Posterior vena cava (tissue), 2 donors: ENCODE data around the gene AP4E1. TPM values are rescaled to one million over a fixed set of nuclear protein-coding genes. Genes with fewer than 3 reads are reported as not detected.
"Not testable (repeated sequence)": the region's sequence is repeated elsewhere in the genome, so short reads cannot be mapped to it uniquely, and the experiment has no call there.

Experiments
- DNase-seq: peaks from one replicate; pipeline ENCODE4 v3.0.0-alpha.2; 2020; ENCODE audit warnings: low spot score
- intact Hi-C, 2 donors: fragments of 100-400 bp; cut with DNase I; formaldehyde crosslinking; loops; one replicate each; pipeline versions ENCODE4 v1.14.1 to v1.14.2; 2022 to 2023
- total RNA-seq, 2 donors: library from RNA; stranded (reverse); fragmentation: NEBNext Ultra II Directional; extraction: Animal tissue kit (Norgen Biotek cat#: 25700); gene quantifications; one replicate each; pipeline ENCODE4 v1.2.1, GENCODE V29; 2021
- donor health status: DM: yes; HTN: yes; CAD: no.
- donor health status: DM: yes; HTN: yes; CAD: no.

The AP4E1 gene
- total RNA-seq, 2 donors from 2014 or later, result 11.5 to 18.6 TPM

- intact Hi-C loops, result no loop called here
- DNase-seq, result no peak
Observed at GRCh38 chr15:50930792-50931191, 22.3 kb downstream of the AP4E1 start.

GRCh38 chr15:50933341-50933740 lies 24.9 kb downstream of the AP4E1 start:
- no peak for DNase-seq
- intact Hi-C loops, result no loop called here

- intact Hi-C loops, result no loop called here
- no peak for DNase-seq
Observed at GRCh38 chr15:50938525-50938924, 30.0 kb downstream of the AP4E1 start.

DNA sequence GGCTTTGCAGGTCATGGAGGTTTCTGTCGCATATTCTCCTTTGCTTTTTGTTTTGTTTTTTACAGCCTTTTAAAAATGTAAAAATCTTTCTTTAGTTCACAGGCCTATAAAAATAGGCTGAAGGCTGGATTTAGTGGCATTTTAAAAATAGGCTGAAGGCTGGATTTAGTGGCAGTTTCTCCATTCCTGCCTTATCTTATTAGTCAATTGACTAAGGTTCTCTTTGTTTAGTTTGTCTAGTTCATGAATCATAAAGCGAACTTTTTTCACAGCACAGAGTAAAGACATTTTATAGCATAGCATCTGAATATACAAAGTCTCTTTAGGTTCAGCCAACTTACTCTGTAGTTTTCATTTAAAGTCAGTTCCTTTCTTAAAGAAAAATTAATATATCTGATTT lies 31.4 kb downstream of the AP4E1 start:
- intact Hi-C loops, result no loop called here
- no peak for DNase-seq

GRCh38 chr15:50940506-50940905 lies 32.0 kb downstream of the AP4E1 start:
- intact Hi-C loops, result no loop called here
- no peak for DNase-seq

DNA sequence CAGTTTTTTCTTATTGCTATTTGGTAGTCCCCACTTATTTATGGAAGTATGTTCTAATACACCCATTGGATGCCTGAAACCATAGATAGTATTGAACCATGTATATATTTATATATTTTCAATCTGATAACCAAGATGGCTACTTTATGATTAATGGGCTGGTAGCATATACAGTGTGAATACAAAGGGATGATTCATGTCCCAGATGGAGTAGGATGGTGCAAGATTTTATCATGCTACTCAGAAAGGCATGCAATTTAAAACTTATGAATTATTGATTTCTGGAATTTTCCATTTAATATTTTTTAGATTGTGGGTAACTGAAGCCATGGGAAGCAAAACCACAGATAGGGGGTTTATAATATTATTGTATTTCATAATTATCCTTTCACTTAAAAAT lies 35.2 kb downstream of the AP4E1 start:
- intact Hi-C loops, result no loop called here
- DNase-seq, result no peak

DNA sequence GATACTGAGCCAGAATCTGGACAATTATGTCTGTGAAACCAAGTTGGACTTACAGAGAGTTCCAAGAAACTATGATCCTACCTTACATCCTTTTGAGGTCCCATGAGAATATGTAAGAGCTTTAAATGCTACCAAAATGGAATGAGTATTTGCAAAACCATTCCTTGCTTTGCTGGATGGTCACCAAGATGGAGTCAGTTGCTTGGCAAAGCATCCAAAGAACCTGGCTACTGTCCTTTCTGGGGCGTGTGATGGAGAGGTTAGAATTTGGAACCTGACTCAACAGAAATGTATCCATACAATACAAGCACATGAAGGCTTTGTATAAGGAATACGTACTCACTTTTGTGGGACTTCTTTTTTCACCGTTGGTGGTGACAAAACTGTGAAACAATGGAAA lies 36.2 kb downstream of the AP4E1 start:
- intact Hi-C loops, result no loop called here

GRCh38 chr15:50945725-50946124 lies 37.2 kb downstream of the AP4E1 start:
- intact Hi-C loops, result no loop called here
- DNase-seq, result no peak

More for the DNA sequence above, 36.2 kb downstream of the AP4E1 start:
- no peak for DNase-seq

DNA sequence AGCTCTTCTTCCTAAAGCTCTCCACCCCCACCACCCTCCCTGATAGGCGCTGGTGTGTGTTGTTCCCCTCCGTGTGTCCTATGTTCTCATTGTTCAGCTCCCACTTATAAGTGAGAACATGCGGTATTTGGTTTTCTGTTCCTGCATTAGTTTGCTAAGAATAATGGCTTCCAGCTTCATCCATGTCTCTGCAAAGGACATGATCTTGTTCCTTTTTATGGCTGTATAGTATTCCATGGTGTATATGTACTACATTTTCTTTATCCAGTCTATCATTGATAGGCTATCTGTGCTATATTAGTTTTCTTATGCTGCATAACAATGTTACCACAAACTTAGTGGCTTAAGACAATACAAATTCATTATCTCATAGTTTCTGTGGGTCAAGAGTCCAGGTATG lies 42.3 kb downstream of the AP4E1 start:
- not testable (repeated sequence) for DNase-seq

GRCh38 chr15:50953302-50953701 lies 44.8 kb downstream of the AP4E1 start:
- no peak for DNase-seq
- intact Hi-C loops, result no loop called here

More for the DNA sequence above, 42.3 kb downstream of the AP4E1 start:
- intact Hi-C loops, result not testable (repeated sequence)

- intact Hi-C loops, result not testable (repeated sequence)
Observed at GRCh38 chr15:50954837-50955236, 46.4 kb downstream of the AP4E1 start.

GRCh38 chr15:50959717-50960116 lies 51.2 kb downstream of the AP4E1 start:
- intact Hi-C loops, result no loop called here
- DNase-seq, result no peak

More at GRCh38 chr15:50954837-50955236, 46.4 kb downstream of the AP4E1 start:
- not testable (repeated sequence) for DNase-seq

DNA sequence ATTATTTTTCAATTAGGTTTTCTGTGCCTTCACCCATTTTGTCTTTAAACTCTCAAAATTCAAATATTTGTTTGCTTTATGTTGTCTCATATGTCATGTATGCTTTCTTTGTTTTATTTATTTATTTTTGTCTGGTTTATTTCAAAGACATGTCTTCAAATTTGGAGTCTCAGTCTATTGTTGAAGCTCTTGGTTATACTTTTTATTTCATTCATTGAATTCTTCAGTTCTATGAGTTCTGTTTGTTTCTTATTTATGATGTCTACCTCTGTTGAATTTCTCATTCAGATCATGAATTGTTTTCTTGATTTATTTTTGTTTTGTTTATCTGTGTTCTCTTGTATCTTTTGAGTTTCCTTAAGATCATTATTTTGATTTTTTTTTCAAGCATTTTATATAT lies 55.6 kb downstream of the AP4E1 start:
- intact Hi-C loops, result no loop called here
- no peak for DNase-seq

- intact Hi-C loops, result no loop called here
- no peak for DNase-seq
Observed at GRCh38 chr15:50968353-50968752, 59.9 kb downstream of the AP4E1 start.

GRCh38 chr15:50970524-50970923 lies 62.0 kb downstream of the AP4E1 start:
- no peak for DNase-seq
- intact Hi-C loops, result no loop called here

DNA sequence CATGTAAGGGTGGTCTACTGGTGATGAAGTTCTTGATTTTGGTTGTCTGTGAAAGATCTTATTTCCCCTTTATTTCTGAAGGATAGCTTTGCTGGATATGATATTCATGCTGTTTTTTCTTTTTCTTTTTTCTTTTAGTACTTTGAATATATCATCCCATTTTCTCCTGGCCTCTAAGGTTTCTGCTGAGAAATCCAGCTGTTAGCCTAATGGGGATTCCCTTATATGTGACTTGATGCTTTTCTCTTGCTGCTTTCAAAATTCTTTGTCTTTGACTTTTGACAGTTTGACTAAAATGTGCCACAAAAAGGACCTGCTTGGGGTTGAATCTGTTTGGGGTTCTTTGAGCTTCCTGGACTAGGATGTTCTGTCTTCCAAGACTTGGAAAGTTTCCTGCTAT lies 62.6 kb downstream of the AP4E1 start:
- intact Hi-C loops, result no loop called here
- no peak for DNase-seq

DNA sequence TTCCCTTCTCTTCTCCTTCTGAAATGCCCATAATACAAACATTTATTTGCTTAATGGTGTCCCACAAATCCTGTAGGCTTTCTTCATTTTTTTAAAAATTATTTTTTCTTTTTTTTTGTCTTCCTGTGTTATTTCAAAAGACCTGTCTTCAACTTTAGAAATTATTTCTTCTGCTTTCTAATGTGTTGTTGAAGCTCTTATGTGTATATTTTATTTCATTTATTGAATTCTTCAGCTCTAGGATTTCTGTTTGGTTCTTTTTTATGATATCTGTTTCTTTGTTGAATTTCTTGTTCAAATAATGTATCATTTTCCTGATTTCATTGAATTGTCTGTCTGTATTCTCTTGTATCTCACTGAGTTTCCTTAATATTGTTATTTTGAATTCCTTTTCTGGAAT lies 63.1 kb downstream of the AP4E1 start:
- intact Hi-C loops, result no loop called here
- no peak for DNase-seq

- DNase-seq, result no peak
- intact Hi-C loops, result no loop called here
Observed at GRCh38 chr15:50973605-50974004, 65.1 kb downstream of the AP4E1 start.

DNA sequence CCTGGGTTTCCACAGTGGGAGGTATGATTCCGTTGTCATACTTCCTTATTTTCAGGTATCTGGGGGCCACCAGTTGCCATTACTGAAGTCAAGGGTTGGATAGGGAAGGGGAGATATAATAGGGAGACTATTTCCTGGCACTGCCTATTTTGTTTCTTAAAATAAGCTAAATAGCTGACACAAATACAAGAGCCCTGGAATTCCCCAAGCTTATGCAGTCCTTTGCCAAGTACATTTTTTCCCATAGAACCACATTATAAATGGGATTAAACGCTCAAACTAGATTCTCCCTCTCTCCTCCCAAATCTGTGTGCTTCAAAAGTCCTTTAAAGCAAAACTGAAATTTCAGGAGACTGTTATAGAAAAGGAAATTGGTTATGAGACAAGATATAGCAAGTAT lies 68.7 kb downstream of the AP4E1 start:
- intact Hi-C loops, result no loop called here
- no peak for DNase-seq

- intact Hi-C loops, result no loop called here
Observed at GRCh38 chr15:50978580-50978979, 70.1 kb downstream of the AP4E1 start.

DNA sequence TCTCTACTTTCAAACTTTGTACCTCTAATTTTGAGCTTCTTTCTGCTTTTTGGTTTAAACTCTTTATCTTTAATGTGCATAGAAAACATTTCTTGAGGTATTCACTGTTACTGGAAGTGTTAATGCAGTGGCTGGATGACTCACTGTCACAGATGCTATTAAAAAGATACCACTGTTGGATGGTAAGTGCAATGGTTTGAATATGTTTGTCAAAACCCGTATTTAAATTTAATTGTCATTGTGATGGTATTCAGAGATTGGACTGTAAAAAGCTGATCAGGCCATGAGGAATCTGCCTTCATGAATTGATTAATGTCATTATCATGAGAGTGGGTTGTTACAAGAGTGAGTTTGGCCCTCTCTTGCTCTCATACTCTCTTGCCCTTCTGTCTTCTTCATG lies 70.6 kb downstream of the AP4E1 start:
- intact Hi-C loops, result no loop called here
- no peak for DNase-seq

More at GRCh38 chr15:50978580-50978979, 70.1 kb downstream of the AP4E1 start:
- DNase-seq, result no peak

DNA sequence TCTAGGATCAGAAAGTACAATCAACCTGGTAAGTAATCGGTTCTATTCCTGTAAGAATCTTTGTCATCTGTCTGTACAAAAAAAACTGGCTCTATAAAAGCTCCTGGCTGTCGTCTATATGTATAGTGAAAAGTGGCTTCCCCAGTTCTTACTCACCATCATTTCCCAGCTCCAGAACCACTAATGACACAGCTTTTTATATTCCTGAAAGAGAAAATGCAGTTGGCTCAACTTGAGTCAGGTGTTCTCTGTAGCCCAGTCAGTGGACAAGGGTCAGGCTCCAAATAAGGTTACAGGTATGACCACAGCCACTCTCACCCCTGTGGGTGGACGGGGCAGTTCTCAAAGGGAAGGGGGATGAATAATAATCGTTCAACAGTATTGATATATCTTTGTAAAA lies 85.1 kb downstream of the AP4E1 start:
- intact Hi-C loops, result no loop called here

More for the DNA sequence above, 85.1 kb downstream of the AP4E1 start:
- DNase-seq, result no peak
